ENCODE data around the gene ARHGEF40.
A peak's percentile ranks its signal among the peaks of the same experiment; 100 is the strongest.

The ARHGEF40 gene

DNA sequence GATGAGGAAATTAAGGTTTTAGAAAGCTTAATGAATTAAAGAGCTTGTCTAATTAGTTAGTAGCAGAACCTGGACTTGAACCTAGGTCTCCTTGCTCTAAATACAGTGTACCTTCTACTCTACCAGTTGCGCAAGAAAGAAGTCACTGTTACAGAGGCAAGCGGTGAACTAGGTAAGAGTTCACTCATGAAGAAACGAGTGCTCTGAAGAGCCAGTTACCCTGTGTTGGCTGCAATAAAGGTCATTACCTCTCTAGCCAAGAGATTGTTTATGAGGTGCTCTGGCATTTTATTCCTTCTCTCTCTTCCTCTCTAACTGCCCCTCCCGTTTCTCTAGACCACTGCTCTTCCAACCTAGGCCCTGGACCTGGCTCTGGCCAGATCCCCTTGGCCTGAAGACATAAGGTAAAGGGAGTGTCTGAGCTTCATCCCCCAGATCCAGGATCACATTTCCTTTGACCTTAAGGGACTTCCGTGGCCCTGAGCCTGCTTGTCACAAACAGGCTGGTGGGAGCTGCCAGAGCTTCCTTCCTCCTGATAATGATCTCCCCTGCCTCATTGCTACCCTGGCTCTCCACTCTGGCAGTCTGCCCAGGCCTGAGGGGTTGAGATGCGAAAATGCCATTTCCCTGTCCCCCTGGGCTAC is 26.0 kb upstream of the ARHGEF40 start:
- Histone ChIP-seq H3K4me1 (no peaks in the 10 kb centered on the region), H3K27me3 (ENCODE audit: low read depth) (peaks cover 6% of the 10 kb centered on the region; the same call in 1 of the 2 replicates), H3K36me3 (replicated peaks) (no peaks in the 10 kb centered on the region), H3K9me3 (no peaks in the 10 kb centered on the region), H3K4me3 (no peak overlapping the region)
- no peak for DNase-seq (ENCODE audit: low spot score in 2 of 2)
- in situ Hi-C loops (cut with MboI; ENCODE audit: low sequenced_read_pairs): no loop called here

DNA sequence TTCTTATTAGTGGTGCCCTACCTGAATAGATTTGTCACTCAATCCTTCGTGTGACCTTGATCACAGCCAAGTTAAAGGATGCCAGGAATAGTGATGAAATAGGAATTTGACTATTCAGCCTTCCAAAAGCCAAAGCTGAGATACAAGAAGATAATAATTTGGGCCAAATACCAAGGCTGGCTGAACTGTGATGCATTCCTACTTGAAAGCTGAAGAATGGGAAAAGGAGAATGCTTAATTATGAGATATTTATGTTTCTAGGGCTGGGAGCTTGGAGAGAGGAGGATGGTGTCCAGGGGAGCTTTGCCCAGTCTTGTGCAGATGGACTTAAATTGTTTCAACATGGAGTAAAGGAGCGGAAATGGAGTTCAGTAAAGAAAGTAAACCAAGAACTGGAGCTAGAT is 22.7 kb upstream of the ARHGEF40 start:
- DNase-seq (ENCODE audit: low spot score in 2 of 2): no peak
- H3K36me3 ChIP-seq (replicated peaks): no peaks in the 10 kb centered on the region
- no peaks in the 10 kb centered on the region for H3K9me3 ChIP-seq
- no peaks in the 10 kb centered on the region for H3K4me1 ChIP-seq
- H3K27me3 ChIP-seq (ENCODE audit: low read depth): peaks cover 6% of the 10 kb centered on the region; the same call in 1 of the 2 replicates
- in situ Hi-C loops (cut with MboI; ENCODE audit: low sequenced_read_pairs): no loop called here
- H3K4me3 ChIP-seq: no peak overlapping the region

DNA sequence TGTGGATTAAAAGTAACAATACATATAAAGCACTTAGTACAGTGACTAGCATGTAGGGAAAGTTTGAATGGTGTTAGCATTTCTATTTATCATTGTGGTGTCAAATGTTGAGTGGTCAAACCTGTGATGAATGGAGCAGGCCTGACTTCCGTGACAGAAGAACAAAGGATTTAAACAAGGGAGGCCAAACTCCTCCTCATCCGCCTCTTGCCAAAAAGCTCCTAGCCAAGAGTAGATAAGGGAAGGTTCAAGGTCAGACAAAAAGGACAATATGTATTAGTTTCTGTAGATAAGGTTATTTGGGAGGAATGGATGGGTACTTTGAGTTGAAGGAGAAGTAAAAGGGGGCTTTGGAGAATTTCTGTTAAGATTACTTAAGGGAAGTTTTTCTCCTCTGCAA is 21.5 kb upstream of the ARHGEF40 start:
- no peaks in the 10 kb centered on the region for H3K4me1 ChIP-seq
- no peaks in the 10 kb centered on the region for H3K36me3 ChIP-seq (replicated peaks)
- peaks cover 6% of the 10 kb centered on the region; the same call in 1 of the 2 replicates for H3K27me3 ChIP-seq (ENCODE audit: low read depth)
- no peaks in the 10 kb centered on the region for H3K9me3 ChIP-seq
- H3K4me3 ChIP-seq: no peak overlapping the region
- in situ Hi-C loops (cut with MboI; ENCODE audit: low sequenced_read_pairs): no loop called here
- peak in 1 of 2 experiments; percentile 24 for DNase-seq (ENCODE audit: low spot score in 2 of 2)

DNA sequence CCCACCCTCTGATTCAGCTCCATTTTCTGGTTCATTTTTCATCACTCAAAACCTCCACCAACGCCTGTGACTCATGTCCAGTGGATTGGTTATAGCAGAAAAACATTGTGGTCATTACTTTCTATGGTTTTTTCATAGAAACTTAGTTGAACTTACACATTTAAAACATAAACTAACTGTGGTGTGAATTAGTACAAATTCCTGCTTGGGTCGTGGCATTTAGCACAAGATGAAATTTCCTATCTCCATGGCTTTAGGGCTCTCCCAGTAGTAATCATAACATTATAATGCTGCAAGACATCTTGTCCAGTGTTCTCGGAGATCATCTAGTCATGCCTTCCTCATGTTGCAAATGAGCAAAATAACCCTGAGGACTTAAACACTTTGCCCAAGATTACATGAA is 20.8 kb upstream of the ARHGEF40 start:
- H3K27me3 ChIP-seq (ENCODE audit: low read depth): peaks cover 6% of the 10 kb centered on the region; the same call in 1 of the 2 replicates
- H3K9me3 ChIP-seq: no peaks in the 10 kb centered on the region
- in situ Hi-C loops (cut with MboI; ENCODE audit: low sequenced_read_pairs): no loop called here
- DNase-seq (ENCODE audit: low spot score in 2 of 2): no peak
- no peaks in the 10 kb centered on the region for H3K36me3 ChIP-seq (replicated peaks)
- no peak overlapping the region for H3K4me3 ChIP-seq
- H3K4me1 ChIP-seq: no peaks in the 10 kb centered on the region

DNA sequence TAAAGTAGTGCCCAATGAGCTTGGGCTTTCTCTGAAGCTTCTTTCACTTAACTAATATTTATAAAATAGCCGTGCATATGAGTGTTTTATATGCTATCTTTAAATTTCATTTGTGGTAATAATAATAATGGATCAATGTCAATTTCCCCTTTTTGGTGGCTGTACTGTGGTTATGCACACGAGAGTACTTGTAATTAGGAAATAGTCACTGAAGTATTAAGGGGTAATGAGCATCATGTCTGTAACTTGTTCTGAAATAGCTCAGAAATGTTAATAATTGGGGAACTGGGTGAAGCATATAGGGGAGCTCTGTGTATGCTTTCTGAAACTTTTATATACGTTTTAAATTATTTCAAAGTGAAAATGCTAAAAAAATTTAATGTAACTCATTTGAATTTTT is 19.5 kb upstream of the ARHGEF40 start:
- no peaks in the 10 kb centered on the region for H3K36me3 ChIP-seq (replicated peaks)
- H3K27me3 ChIP-seq (ENCODE audit: low read depth): no peaks in the 10 kb centered on the region
- no peak for DNase-seq (ENCODE audit: low spot score in 2 of 2)
- in situ Hi-C loops (cut with MboI; ENCODE audit: low sequenced_read_pairs): no loop called here
- no peak overlapping the region for H3K4me3 ChIP-seq
- no peaks in the 10 kb centered on the region for H3K9me3 ChIP-seq
- no peaks in the 10 kb centered on the region for H3K4me1 ChIP-seq

DNA sequence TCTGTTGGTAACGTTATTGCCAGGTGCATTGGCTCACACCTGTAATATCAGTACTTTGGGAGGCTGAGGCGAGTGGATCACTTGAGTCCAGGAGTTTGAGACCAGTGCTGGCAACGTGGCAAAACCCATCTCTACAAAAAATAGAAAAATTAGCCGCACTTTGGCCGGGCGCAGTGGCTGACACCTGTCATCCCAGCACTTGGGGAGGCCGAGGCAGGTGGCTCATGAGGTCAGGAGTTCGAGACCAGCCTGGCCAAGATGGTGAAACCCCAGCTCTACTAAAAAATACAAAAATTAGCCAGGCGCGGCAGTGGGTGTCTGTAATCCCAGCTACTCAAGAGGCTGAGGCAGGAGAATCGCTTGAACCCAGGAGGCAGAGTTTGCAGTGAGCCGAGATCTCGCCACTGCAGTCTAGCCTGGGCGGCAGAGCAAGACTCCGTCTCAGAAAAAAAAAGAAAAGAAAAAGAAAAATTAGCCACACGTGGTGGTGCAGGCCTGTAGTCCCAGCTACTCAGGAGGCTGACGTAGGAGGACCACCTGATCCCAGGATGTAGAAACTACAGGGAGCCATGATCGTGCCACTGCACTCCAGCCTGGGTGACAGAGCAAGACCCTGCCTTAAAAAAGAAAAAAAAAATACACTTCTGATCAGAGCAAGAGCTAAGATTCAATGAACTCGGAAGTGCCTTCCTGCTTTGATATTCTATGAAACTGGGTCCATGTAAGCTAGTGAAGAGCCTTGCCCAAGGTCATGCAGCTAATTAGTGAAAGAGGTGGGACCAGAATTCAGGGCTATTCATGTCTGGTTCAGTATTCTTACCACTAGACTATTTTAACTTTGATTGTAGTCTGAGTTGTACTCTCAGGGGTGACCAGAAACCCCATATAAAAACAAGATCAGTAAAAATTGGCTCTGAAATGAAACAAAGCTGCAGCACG is 16.7 kb upstream of the ARHGEF40 start:
- no peak overlapping the region for H3K4me3 ChIP-seq
- no peaks in the 10 kb centered on the region for H3K4me1 ChIP-seq
- no peak for DNase-seq (ENCODE audit: low spot score in 2 of 2)
- H3K9me3 ChIP-seq: no peaks in the 10 kb centered on the region
- H3K36me3 ChIP-seq (replicated peaks): no peaks in the 10 kb centered on the region
- in situ Hi-C loops (cut with MboI; ENCODE audit: low sequenced_read_pairs): no loop called here
- no peaks in the 10 kb centered on the region for H3K27me3 ChIP-seq (ENCODE audit: low read depth)

DNA sequence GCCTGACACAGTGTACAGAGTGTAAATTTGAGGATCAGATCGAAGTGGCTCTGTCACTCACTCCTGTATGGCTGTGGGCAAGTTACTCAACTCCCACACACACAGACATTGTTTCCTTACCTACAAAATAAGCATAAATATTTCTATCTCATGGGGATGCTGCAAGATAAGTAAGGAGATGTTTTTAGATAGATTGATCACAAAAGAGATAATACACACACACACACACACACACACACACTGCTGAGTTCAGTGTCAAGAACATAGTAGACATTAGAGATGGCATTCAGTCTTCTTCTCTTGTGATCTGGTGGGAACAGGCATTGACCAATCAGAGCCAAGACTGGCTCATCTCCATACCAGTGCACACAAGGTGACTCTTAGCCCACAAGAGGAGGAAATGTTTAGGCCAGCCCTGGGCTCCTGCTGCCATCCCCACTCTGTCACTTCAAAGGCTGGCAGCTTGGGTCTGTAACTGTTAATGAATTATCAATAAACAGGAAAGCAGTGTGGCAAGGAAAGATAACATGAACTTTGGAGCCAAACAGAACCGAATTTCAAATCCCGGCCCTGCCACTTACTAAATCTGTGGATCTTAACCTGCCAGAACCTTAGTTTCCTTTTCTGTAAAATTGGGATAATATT is 15.9 kb upstream of the ARHGEF40 start:
- DNase-seq (ENCODE audit: low spot score in 2 of 2): no peak
- in situ Hi-C loops (cut with MboI; ENCODE audit: low sequenced_read_pairs): no loop called here
- H3K4me1 ChIP-seq: no peaks in the 10 kb centered on the region
- H3K27me3 ChIP-seq (ENCODE audit: low read depth): no peaks in the 10 kb centered on the region
- H3K36me3 ChIP-seq (replicated peaks): no peaks in the 10 kb centered on the region
- H3K9me3 ChIP-seq: no peaks in the 10 kb centered on the region
- H3K4me3 ChIP-seq: no peak overlapping the region

DNA sequence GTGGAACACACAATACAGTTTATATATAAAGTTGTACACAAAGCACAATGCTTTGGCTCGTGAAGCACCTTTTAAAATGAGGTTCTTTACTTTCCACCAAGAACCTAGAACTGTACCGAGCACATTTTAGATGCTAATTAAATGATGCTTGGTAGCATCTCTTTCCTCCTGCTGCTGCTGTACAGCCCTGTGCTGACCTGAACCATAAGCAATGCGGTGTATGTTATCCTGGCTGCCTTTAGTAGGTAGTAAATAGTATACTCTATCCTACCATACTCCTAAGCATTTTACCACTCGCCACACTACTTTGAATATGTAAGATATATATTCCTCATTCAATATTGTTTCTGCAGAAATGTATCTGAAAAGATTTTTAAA is 15.3 kb upstream of the ARHGEF40 start:
- Histone ChIP-seq H3K27me3 (ENCODE audit: low read depth) (no peaks in the 10 kb centered on the region), H3K36me3 (replicated peaks) (no peaks in the 10 kb centered on the region), H3K9me3 (no peaks in the 10 kb centered on the region), H3K4me3 (no peak overlapping the region), H3K4me1 (no peaks in the 10 kb centered on the region)
- in situ Hi-C loops (cut with MboI; ENCODE audit: low sequenced_read_pairs): no loop called here
- no peak for DNase-seq (ENCODE audit: low spot score in 2 of 2)

DNA sequence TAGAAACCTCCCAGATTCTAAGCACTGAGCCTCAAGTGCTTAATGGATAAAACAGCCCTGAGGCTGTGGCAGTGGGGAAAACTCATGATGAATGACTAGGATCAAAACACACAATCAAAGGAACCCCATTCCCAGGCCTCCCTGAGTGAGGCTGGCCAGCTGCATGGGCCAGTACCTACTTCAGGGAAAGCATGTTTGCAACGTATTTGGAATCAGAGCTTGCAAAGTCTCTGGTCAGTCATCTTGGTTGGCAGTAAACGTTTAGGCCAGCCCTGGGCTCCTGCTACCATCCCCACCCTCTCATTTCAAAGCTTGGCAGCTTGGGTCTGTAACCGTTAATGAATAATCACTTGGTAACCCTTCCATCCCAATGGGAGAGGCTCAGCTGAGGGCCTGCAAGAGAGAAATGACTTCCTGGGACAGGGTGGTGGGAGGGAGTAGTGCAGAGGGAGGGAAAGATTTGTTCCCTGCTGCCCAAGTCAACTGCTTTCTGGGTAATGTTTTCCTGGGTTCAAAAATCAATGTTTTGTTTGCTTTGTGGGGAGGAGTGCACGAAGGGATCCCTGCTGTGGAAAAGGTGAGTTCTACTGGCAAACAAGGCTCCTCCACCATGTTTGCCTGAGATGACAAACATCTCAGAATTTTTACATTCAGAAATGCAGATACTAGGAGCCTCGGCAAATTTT is 14.5 kb upstream of the ARHGEF40 start:
- in situ Hi-C loops (cut with MboI; ENCODE audit: low sequenced_read_pairs): no loop called here
- no peak for DNase-seq (ENCODE audit: low spot score in 2 of 2)
- Histone ChIP-seq H3K4me1 (no peaks in the 10 kb centered on the region), H3K27me3 (ENCODE audit: low read depth) (no peaks in the 10 kb centered on the region; the same call in 1 of the 2 replicates), H3K36me3 (replicated peaks) (no peaks in the 10 kb centered on the region), H3K9me3 (no peaks in the 10 kb centered on the region), H3K4me3 (no peak overlapping the region)

DNA sequence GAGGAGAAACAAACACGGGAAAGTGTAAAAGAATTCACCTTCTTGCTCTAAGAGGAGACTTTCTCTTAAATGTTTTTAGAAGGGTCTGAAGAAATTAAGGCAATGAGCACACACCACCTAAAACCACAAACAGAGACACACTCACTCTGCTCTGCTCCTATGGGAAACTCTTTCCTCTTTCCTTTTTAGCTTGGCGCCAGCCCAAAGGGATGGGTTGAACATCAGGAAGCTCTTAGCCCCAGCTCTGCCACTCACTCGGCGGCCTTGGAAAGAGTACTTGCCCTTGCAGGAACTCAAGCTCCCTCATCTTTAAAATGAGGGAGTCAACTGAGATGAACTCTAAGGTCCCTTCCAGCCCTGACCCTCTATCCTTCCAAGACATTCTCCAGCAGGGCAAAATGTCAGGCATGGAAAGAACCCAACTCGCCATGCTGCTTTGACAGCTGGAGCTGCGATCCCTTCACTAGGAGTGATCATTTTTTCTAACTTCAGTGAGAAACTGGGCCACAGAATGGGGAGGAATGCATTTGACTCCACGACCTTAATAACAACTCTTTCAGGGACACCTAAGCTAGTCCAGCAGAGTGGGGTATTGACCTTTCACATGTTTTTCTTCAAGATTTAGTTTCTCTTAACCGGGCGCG is 13.5 kb upstream of the ARHGEF40 start:
- Histone ChIP-seq H3K4me3 (no peak overlapping the region), H3K27me3 (ENCODE audit: low read depth) (no peaks in the 10 kb centered on the region; the same call in 1 of the 2 replicates), H3K4me1 (no peaks in the 10 kb centered on the region), H3K9me3 (no peaks in the 10 kb centered on the region), H3K36me3 (replicated peaks) (no peaks in the 10 kb centered on the region)
- in situ Hi-C loops (cut with MboI; ENCODE audit: low sequenced_read_pairs): no loop called here
- DNase-seq (ENCODE audit: low spot score in 2 of 2): no peak

DNA sequence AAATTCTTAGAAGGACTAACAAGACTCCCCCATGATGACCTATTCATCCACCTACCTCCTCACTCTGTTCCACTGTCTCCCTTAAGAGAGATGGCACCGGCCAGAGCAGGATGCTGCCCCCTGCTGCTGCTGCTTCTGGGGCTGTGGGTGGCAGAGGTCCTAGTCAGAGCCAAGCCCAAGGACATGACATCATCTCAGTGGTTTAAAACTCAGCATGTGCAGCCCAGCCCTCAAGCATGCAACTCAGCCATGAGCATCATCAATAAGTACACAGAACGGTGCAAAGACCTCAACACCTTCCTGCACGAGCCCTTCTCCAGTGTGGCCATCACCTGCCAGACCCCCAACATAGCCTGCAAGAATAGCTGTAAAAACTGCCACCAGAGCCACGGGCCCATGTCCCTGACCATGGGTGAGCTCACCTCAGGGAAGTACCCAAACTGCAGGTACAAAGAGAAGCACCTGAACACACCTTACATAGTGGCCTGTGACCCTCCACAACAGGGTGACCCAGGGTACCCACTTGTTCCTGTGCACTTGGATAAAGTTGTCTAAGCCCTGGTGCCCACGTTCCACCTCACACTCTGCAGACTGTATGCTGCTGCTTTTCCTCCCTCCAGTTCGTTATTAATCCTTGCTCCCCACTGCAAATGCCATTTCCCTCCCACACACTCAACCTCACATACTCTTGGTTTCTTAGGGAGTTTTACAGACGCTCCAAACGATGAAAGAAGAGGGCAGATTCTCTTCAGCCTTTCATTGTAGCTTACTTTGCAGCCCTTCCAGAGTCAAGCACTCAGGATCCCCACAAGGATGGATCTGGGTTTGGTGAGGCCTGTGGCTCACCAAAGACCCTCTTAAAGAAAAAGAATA is 12.1 kb upstream of the ARHGEF40 start, which contains the start of gene RNASE8:
RNASE8 (plus strand) TSS at position 20 of the 873 bp plus-strand sequence; CDS start at position 91, 71 bp downstream.
- H3K27me3 ChIP-seq (ENCODE audit: low read depth): peaks cover 2% of the 10 kb centered on the region

DNA sequence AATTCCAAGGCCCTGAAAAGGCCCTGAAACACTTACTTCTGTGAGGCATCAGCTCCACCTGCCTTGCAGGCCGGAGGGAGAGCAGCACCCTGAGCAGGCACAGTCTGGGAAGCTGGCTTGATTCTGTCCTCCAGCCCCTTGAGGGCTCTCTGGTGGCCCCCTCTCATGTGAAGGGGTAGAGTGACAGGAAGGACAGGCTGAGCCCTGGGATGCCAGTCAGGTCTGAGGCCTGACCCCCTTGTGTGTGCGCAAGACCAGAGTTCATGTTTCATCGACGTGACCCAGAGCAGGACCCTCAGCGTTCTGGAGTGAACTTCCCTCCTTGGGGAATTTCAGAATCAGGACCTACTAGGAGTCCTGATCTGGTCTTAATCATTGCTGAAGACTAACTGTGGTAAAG is 11.2 kb upstream of the ARHGEF40 start:
- no peaks in the 10 kb centered on the region for H3K36me3 ChIP-seq (replicated peaks)

More for the DNA sequence above, 12.1 kb upstream of the ARHGEF40 start, which contains the start of gene RNASE8:
- H3K4me3 ChIP-seq: no peak within 1 kb of the TSS
- H3K36me3 ChIP-seq (replicated peaks): no peaks in the 10 kb centered on the region
- DNase-seq (ENCODE audit: low spot score in 2 of 2): no peak
- in situ Hi-C loops (cut with MboI; ENCODE audit: low sequenced_read_pairs): no loop called here
- H3K9me3 ChIP-seq: no peaks in the 10 kb centered on the region
- H3K4me1 ChIP-seq: no peaks in the 10 kb centered on the region

More for the DNA sequence above, 11.2 kb upstream of the ARHGEF40 start:
- no peak overlapping the region for H3K4me3 ChIP-seq
- H3K9me3 ChIP-seq: no peaks in the 10 kb centered on the region
- no peaks in the 10 kb centered on the region for H3K4me1 ChIP-seq
- in situ Hi-C loops (cut with MboI; ENCODE audit: low sequenced_read_pairs): no loop called here
- H3K27me3 ChIP-seq (ENCODE audit: low read depth): peaks cover 8% of the 10 kb centered on the region
- no peak for DNase-seq (ENCODE audit: low spot score in 2 of 2)

All from HAP-1 (cell line).